ENCODE results near the gene MUTYH.

DNA sequence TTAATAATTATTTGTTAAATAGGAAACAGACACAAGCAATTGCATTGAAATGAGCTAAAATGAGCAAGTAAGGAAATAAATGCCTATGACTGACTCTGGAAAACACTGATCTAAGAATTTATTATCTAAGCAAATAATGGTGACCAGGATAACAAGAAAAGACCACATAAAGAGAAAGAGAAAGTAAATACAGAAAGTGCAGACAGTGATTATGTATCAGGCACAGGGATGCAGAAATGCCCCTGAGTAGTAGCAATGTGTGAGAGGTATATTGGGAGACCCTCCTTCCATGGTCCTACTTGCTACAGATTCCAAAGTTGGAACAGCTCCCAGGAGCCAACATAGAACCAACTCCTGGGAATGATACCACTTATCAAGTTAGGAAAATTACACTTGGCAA is 33.3 kb upstream of the MUTYH start:
- TF ChIP-seq, protein P1, sequence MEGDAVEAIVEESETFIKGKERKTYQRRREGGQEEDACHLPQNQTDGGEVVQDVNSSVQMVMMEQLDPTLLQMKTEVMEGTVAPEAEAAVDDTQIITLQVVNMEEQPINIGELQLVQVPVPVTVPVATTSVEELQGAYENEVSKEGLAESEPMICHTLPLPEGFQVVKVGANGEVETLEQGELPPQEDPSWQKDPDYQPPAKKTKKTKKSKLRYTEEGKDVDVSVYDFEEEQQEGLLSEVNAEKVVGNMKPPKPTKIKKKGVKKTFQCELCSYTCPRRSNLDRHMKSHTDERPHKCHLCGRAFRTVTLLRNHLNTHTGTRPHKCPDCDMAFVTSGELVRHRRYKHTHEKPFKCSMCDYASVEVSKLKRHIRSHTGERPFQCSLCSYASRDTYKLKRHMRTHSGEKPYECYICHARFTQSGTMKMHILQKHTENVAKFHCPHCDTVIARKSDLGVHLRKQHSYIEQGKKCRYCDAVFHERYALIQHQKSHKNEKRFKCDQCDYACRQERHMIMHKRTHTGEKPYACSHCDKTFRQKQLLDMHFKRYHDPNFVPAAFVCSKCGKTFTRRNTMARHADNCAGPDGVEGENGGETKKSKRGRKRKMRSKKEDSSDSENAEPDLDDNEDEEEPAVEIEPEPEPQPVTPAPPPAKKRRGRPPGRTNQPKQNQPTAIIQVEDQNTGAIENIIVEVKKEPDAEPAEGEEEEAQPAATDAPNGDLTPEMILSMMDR (IDR thresholded peaks at IDR 0.05), result no peak
- TF ChIP-seq POLR2A (IDR thresholded peaks at IDR 0.05), result no peak
